GM18909 (cell line): ENCODE measurements around the gene SLC12A3.

Experiments used
- ATAC-seq: cut with Tn5 transposase; IDR thresholded peaks from one replicate; pipeline ENCODE4 v1.9.1; 2021; ENCODE audit warnings: mild to moderate bottlenecking; ENCODE audit not compliant: unreplicated experiment, poor library complexity

SLC12A3 gene

GRCh38 chr16:56885446-56886162, 20.6 kb downstream of the SLC12A3 start:
- no peak for ATAC-seq

- no peak for ATAC-seq
These were observed 21.3 kb downstream of the SLC12A3 start for GRCh38 chr16:56886296-56886695.

GRCh38 chr16:56886826-56887225, 21.8 kb downstream of the SLC12A3 start:
- ATAC-seq = no peak

GRCh38 chr16:56888806-56889205, 23.8 kb downstream of the SLC12A3 start:
- ATAC-seq = no peak

GRCh38 chr16:56889206-56889605, 24.2 kb downstream of the SLC12A3 start:
- ATAC-seq = no peak

- no peak for ATAC-seq
These were observed 26.7 kb downstream of the SLC12A3 start for GRCh38 chr16:56891685-56892084.

- ATAC-seq = no peak
These were observed 27.7 kb downstream of the SLC12A3 start for GRCh38 chr16:56892705-56893104.

GRCh38 chr16:56894331-56894917, 29.4 kb downstream of the SLC12A3 start:
- no peak for ATAC-seq

GRCh38 chr16:56895813-56896212, 30.8 kb downstream of the SLC12A3 start:
- ATAC-seq = no peak

- ATAC-seq = no peak
These were observed 31.2 kb downstream of the SLC12A3 start for GRCh38 chr16:56896244-56896643.

GRCh38 chr16:56897026-56897799, 32.2 kb downstream of the SLC12A3 start:
- no peak for ATAC-seq

- ATAC-seq = no peak
These were observed 33.8 kb downstream of the SLC12A3 start for GRCh38 chr16:56898847-56899246.

GRCh38 chr16:56903866-56904265, 38.9 kb downstream of the SLC12A3 start:
- no peak for ATAC-seq

GRCh38 chr16:56907401-56907800, 42.4 kb downstream of the SLC12A3 start:
- ATAC-seq = no peak

- no peak for ATAC-seq
These were observed 44.5 kb downstream of the SLC12A3 start for GRCh38 chr16:56909527-56909979.

GRCh38 chr16:56910112-56910511, 45.1 kb downstream of the SLC12A3 start:
- no peak for ATAC-seq

GRCh38 chr16:56910654-56911539, 45.9 kb downstream of the SLC12A3 start:
- no peak for ATAC-seq

GRCh38 chr16:56911771-56912571, 47.0 kb downstream of the SLC12A3 start:
- ATAC-seq = peak; percentile 76
